Muscle of arm (tissue), 14 donors: ENCODE data around the gene ANKRD42. TPM values are rescaled to one million over a fixed set of nuclear protein-coding genes. Genes with fewer than 3 reads are reported as not detected.

Source experiments
- DNase-seq: peaks from one replicate; pipeline ENCODE4 v3.0.0-alpha.2; 2013
- long read RNA-seq, 11 donors: transcript quantifications; one replicate each; lab custom pipeline, GENCODE V29; 2026
- polyA plus RNA-seq, 12 donors: library from polyadenylated mRNA; unstranded; fragments of 120-200 nt; gene quantifications; one replicate each; pipeline ENCODE4 v1.2.1, GENCODE V29; 2013; ENCODE audit not compliant: insufficient read length in 12 of 12

Gene ANKRD42
- 10 to 100 TPM in 1 of 12 donors, 1 to 10 TPM in 10, not detected in 1; 3.1 to 16.1 (median 4.4) TPM for polyA plus RNA-seq
- long read RNA-seq, donor 1, full-length matches to known transcripts, result 1 of 1 reads
- long read RNA-seq, donor 1, partial matches to known transcripts, result 0 of 1 reads
- long read RNA-seq, donor 1, other reads (novel, unspliced or antisense), result 0 of 1 reads
- long read RNA-seq, donor 2, full-length matches to known transcripts, result 1 of 1 reads
- long read RNA-seq, donor 2, partial matches to known transcripts, result 0 of 1 reads
- long read RNA-seq, donor 2, other reads (novel, unspliced or antisense), result 0 of 1 reads
- long read RNA-seq, donor 3, partial matches to known transcripts, result 6 of 14 reads
- long read RNA-seq, donor 3, other reads (novel, unspliced or antisense), result 8 of 14 reads
- long read RNA-seq, donor 4, result 0 reads
- long read RNA-seq, donor 5, result 0 reads
- long read RNA-seq, donor 6, full-length matches to known transcripts, result 1 of 1 reads
- long read RNA-seq, donor 6, partial matches to known transcripts, result 0 of 1 reads
- long read RNA-seq, donor 6, other reads (novel, unspliced or antisense), result 0 of 1 reads
- long read RNA-seq, donor 7, partial matches to known transcripts, result 11 of 17 reads
- long read RNA-seq, donor 7, other reads (novel, unspliced or antisense), result 6 of 17 reads
- long read RNA-seq, donor 8, result 0 reads
- long read RNA-seq, donor 9, result 0 reads
- long read RNA-seq, donor 10, partial matches to known transcripts, result 12 of 64 reads
- long read RNA-seq, donor 10, other reads (novel, unspliced or antisense), result 52 of 64 reads
- long read RNA-seq, donor 11, partial matches to known transcripts, result 45 of 73 reads
- long read RNA-seq, donor 11, other reads (novel, unspliced or antisense), result 28 of 73 reads

DNA sequence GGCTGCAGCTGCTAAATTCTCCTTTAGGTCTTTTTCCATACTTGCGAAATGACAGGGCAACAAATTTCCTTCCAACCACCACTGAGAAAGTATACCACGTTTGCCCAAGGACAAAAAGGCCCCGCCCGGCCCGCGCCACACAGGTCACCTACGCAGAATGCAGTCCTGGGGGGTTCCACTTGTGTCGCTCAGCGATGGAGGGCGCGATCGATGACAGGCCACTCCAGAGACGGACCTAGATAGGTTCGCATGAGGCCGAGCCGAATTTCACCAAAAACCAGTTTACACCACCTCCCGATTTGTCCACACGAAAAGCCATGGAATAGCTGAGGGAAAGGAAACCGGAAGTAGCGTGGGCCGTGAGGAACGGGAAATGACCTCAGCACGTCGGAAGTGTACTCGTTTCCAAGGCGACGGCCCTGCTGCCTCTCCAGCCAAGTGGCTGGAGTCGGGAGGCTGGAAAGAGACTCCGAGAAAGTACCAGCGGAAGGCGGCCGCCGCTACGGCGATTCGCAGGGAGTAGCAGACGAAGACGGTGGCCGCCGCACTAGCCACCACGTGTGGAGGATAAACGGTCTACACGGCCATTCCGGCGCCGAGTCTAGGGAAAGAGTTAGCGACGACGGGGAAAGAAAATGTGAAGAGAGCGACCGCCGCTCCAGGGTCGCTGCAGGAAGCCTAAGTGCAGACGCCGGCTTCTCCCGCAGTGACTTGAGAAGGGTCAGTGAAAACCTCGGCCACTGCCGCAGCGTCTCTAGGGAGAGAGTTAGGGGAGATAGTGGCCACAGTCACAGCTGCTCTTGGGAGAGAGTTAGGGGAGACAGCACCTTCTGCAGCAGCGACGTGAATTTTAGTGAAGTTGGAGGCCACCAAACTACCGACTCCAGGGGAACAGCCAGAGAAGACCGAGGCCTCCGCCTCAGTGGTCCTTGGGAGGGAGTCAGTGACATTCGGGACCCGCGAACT lies at the start of gene ANKRD42:
Gene ANKRD42 (plus strand): TSS at position 398 of the 966 bp plus-strand sequence. CDS start 959 bp downstream, outside the sequence.
- DNase-seq, result peak; percentile 97

- DNase-seq, result no peak
Measured at GRCh38 chr11:83147895-83148294, 45.6 kb upstream of the ANKRD42 start.

- DNase-seq, result no peak
Measured at GRCh38 chr11:83150450-83150849, 43.1 kb upstream of the ANKRD42 start.

DNA sequence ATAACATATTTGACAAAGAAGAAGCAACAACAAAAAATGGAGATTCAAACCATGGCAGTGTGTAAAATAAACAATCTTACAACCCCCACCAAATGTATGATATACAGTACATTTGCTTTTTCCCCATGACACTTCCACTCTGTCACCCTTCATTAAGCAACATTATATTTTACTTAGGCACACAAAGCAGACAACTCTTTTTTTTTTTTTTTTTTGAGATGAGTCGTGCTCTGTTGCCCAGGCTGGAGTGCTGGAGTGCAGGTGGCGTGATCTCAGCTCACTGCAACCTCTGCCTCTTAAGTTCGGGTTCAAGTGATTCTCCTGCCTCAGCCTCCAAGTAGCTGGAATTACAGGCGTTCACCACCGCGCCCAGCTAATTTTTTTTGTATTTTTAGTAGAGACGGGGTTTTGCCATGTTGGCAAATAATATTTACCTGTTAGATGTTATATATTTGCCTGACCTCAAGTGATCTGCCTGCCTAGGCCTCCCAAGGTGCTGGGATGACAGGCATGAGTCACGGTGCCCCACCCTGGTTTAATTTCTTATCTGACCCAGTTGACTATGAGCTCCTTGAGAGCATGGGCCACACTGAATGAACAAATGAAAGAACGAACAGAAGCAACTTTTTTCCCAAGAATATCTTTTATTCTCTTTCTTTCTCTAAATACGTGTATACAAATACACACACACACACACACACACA lies 42.1 kb upstream of the ANKRD42 start:
- DNase-seq, result no peak

- no peak for DNase-seq
Measured at GRCh38 chr11:83152264-83152663, 41.2 kb upstream of the ANKRD42 start.

DNA sequence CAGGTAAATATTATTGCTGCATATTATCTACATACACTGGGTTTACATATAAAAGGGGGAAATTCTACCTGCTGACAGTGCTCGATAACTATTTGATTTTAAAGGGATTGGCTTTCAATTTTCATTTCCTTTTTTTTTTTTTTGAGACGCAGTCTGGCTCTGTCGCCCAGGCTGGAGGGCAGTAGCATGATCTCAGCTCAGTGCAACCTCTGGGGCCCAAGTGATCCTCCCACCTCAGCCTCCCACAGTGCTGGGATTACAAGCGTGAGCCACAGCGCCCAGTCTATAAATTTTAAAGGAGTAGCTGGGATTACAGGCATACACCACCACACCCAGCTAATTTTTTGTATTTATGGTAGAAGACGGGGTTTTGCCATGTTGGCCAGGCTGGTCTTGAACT lies 39.7 kb upstream of the ANKRD42 start:
- DNase-seq, result no peak

- peak; percentile 100 for DNase-seq
Measured at GRCh38 chr11:83156144-83156995, 37.1 kb upstream of the ANKRD42 start.

GRCh38 chr11:83156996-83157593 lies 36.4 kb upstream of the ANKRD42 start, which contains the start of gene PCF11:
PCF11 (plus strand) TSS chr11:83157131; CDS start chr11:83157440, 309 bp downstream.
- DNase-seq, result no peak

GRCh38 chr11:83157594-83158356 lies 35.7 kb upstream of the ANKRD42 start:
- DNase-seq, result peak; percentile 78

DNA sequence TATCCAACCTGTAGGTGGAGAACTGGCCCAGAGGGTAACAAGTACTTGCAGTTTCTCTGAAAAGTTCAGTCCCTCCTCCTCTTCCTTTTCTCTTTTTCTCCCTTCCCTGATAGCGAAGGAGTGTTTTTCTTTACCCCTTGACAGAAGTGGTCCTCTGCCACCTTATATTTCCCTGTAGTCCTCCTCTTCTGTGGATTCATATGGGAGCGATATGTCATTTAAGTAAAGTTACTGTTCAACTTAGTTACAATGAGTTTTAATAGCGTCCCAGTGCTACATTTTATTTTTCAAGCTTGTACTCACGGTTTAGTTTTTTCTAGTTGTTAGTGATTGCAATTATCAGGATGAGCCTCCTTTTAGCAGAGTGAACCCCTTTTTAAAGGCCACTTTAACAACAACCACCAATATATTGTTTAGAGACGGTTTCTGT lies 35.1 kb upstream of the ANKRD42 start:
- DNase-seq, result no peak

DNA sequence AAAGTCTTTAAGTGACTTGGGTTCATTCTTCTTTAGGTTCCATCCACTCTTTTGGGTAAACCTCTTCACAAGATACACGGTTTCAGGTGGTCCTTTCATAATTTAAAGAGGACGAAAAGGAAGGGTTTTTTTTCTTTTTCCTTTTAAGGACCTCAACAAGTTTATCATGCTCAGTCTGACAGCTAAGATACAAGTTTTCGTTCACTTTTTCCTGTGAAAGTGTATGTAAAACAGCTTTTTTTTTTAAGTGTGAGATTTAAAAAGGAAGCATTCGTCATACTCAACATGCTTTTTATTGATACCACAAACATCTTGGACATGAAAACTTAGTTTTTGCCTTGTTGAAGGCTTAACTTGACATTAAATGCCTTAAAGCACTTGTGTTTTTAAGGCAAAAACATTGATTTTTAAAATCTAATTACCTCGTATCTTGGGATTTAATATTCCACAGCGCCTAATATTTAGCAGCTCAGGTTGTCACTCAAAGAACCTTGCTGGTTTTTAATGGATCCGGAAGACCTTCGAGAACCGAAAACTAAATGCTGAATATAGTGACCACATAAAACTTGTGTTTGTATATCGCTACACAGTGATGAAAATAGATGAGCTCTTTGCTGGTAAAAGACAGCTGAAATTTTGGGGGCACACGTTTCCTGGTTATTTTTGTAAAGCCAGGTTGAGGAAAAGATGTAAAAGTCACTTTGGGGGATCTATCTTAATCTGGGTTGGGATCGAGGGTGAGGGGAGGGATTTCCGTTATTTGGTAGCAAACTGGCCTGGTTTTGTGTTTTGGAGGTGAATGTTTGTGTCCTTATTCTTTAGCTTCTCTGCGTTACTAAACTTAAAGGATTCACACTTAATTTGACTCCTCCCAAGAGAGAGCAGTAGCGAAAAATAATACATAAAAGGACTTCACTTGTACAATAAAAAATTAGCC lies 34.3 kb upstream of the ANKRD42 start:
- DNase-seq, result no peak

DNA sequence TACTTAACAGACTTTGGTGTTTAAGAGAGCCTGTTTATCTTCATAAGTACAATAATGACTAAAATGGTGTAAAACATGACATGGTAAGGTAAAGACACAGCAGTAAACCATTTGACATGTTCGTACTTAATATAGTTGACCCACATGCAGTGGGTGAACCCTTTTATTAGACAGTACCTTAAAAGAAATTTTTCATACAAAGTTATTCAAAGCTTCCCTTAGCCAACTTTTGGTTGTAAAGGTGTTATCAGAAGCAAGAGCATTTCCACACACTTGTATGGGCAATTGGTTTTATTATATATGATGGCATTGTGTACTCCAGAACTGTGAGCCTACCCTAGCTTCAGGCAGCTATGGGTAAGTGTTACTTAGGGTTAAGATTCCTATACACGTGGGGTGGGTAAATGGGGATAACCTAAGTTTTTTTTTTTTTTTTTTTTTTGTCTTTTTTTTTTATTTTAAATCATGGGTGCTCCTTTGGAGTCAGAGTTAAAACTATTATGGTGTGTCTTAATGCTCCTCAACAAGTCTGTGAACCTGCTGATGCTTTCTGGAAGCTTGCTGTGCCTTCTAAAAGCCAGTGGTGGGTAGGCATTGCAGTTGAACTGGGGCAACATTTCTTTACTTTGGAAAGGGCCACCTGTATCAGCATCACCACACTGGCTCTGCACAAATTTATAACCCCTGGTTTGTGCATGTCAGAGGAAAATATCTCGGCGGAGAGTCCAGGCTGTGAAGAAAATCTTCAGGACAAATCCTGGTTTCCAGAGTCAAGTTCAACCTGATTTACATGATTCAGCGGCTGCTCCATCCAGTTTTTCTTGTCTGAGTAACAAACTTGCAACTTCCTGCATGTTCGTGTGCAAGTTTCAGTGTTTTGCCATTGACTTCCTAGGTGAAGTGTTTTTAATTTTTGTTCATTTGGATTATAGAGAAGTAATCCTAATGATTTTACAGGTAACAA lies 33.3 kb upstream of the ANKRD42 start:
- DNase-seq, result no peak

GRCh38 chr11:83161610-83162199 lies 31.8 kb upstream of the ANKRD42 start:
- no peak for DNase-seq

DNA sequence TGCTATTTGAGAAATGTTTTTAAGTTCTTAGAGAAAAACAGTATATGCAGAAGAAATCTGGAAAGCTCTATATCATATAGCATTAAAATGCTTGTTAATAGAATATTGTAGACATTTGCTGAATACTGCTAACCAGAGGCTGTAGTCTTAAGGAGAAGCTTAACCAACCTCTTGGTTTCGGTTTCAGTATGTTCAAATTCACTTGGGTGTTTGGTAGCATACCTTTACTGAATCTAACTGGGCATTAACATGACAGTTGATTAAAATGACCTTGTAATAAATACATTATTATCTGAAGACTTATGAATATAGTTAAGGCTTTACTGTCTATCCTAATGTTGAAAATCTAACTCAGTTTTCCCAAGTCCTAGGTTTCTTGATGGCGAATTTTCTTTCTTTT lies 31.1 kb upstream of the ANKRD42 start:
- DNase-seq, result no peak

- DNase-seq, result no peak
Measured at GRCh38 chr11:83166193-83166866, 27.2 kb upstream of the ANKRD42 start.
